ENCODE data around the gene PIRT. TPM values are rescaled to one million over a fixed set of nuclear protein-coding genes. Genes with fewer than 3 reads are reported as not detected.
A peak's percentile ranks its signal among the peaks of the same experiment; 100 is the strongest.

PIRT gene
- total and polyA plus RNA-seq, 5 donors, result 0.02 to 0.11 TPM; not detected in 3

DNA sequence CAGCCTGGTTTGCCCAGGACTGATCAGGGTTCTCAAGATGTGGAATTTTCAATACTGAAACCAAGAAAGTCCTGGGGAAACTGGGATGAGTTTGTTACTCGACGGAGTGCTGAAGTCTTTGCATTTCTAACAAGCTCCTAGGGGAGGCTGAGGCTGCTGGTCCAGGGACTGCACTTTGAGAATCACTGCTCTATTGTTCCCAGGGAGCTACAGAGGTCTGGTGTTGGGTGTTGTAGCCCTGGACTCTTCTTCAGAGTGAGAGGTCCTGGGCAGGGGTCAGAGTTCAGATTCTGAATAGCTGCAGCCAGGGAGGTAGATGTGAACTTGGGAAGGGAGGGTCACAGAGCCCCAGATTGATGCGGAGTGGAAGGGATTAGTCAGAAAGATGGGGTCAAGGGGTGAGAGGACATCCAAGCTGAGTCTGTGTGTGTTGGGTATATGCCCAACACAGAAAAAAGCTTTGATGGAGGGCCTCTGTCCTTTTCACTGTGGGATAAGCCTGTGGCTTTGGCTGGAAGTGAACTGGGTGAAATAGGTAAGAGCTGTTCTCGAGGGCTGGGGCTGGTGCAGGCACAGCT is 48.1 kb downstream of the PIRT start:
- 56% methylated on average over 4 of the region's 4 CpGs for WGBS

DNA sequence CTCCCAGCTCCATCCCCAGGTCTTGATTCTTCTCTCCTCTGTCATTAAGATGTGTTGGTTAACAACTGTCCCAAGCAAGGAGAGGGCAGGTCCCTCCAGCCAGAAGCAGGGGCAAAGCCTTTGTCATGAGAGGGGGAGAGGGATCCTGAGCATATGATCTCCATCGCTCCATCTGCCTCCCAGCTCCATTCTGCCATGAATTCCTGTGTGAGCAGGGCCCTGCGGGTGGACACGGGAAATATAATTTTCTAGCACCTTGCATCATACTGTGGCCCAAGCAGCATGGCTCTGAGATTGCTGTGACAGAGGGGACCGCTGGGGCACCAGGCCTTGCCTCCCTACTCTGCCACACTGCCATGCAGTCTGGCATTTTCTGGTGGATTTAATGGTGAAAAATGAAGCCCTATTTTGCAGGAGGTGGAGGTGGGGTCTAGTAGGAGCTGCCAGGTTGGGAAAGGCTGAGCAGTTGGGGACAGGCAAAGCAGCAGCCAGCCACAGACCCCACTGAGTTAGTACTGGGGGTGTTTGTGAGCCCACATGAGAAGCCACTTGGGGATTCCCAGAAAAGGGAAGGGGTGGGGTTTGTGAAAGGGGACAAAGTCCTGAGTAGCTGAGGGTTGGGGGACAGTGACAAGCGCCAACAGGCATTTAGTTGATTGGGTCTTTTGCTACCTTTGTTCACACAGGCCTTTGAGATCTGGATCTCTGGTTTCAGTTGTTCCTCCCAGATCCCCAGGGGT is 50.4 kb downstream of the PIRT start:
- H3K4me1 ChIP-seq (ENCODE audit: control insufficient read depth, insufficient read depth, low read length), result no peaks in the 10 kb centered on the region
- no peak overlapping the region for H3K27ac ChIP-seq (ENCODE audit: low read length)
- 94% methylated on average over 5 of the region's 5 CpGs for WGBS
- H3K9me3 ChIP-seq (ENCODE audit: control insufficient read depth, low read length), result no peaks in the 10 kb centered on the region
- ATAC-seq, result no peak
- H3K4me3 ChIP-seq (ENCODE audit: low read length), result no peak overlapping the region
- H3K27me3 ChIP-seq (ENCODE audit: control insufficient read depth, insufficient read depth), result no peaks in the 10 kb centered on the region
- intact Hi-C loops (cut with DNase I), result no loop called here
- DNase-seq, result no peak

More for the DNA sequence above, 48.1 kb downstream of the PIRT start:
- Histone ChIP-seq H3K4me3 (ENCODE audit: low read length) (no peak overlapping the region), H3K4me1 (ENCODE audit: control insufficient read depth, insufficient read depth, low read length) (no peaks in the 10 kb centered on the region), H3K9me3 (ENCODE audit: control insufficient read depth, low read length) (no peaks in the 10 kb centered on the region), H3K27ac (ENCODE audit: low read length) (no peak overlapping the region), H3K27me3 (ENCODE audit: control insufficient read depth, insufficient read depth) (no peaks in the 10 kb centered on the region)
- intact Hi-C loops (cut with DNase I), result no loop called here
- DNase-seq (no peak), ATAC-seq (peak in 1 of 2 donors; percentile 62)

DNA sequence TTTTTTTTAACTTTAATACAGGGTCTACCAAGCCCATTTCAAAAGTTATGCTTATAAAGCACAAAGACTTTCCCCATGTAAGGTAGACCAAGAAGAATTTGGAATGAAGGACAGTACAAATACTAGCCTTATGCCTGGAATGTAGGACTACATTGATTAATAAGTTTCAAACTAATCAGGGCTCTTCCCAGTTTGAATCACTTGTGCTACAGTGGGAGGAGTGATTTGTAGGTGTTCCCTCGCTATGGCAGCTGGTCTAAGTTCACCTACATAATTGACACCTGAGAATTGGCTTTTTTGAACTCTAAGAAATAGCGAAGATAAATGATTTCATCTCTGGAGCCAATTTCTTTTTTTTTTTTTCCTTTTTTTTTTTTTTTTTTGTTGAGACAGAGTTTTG is 52.6 kb downstream of the PIRT start:
- no peak overlapping the region for H3K27ac ChIP-seq (ENCODE audit: low read length)
- no peak for ATAC-seq
- no peak overlapping the region for H3K4me3 ChIP-seq (ENCODE audit: low read length)
- no peaks in the 10 kb centered on the region for H3K27me3 ChIP-seq (ENCODE audit: control insufficient read depth, insufficient read depth)
- no peaks in the 10 kb centered on the region for H3K4me1 ChIP-seq (ENCODE audit: control insufficient read depth, insufficient read depth, low read length)
- H3K9me3 ChIP-seq (ENCODE audit: control insufficient read depth, low read length), result no peaks in the 10 kb centered on the region
- intact Hi-C loops (cut with DNase I), result no loop called here
- 94% methylated on average over 2 of the region's 2 CpGs for WGBS
- no peak for DNase-seq

DNA sequence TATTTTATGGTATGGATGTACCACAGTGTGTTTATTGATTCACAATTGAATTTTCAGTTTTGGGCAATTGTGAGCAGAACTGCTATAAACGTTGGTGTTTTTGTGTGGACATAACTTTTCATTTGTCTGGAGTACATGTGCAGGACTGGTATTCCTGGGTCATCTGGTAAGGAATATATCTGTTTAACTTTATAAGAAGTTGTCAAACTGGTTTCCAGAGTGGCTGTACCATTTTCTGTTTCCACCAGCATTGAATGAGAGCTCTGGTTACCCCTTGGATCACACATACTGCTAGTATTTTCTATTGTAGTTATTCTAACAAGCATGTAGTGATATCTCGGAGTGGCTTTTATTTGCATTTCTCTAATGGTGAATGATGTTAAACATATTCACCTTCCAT is 58.3 kb downstream of the PIRT start:
- H3K27ac ChIP-seq (ENCODE audit: low read length), result no peak overlapping the region
- no peak for DNase-seq
- WGBS, result 81% methylated on average over 2 of the region's 2 CpGs
- no peaks in the 10 kb centered on the region for H3K9me3 ChIP-seq (ENCODE audit: control insufficient read depth, low read length)
- intact Hi-C loops (cut with DNase I), result no loop called here
- H3K4me1 ChIP-seq (ENCODE audit: control insufficient read depth, insufficient read depth, low read length), result no peaks in the 10 kb centered on the region
- no peak overlapping the region for H3K4me3 ChIP-seq (ENCODE audit: low read length)
- no peaks in the 10 kb centered on the region for H3K27me3 ChIP-seq (ENCODE audit: control insufficient read depth, insufficient read depth)
- ATAC-seq, result no peak

DNA sequence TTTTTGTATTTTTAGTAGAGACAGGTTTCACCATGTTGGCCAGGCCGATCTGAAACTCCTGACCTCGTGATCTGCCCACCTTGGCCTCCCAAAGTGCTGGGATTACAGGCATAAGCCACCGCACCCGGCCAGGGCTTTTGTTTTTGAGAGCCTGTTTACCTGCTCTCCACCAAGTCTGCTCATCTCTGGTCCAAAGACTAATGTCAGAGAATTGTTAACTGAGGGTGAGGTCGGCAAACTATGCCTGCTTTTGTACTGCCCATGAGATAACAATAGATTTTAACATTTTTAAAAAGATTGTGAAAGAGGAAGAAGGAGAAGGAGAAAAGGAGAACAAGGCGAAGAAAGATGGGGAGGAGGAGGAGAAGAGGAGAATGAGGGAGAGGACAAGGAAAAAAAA is 60.0 kb downstream of the PIRT start:
- Histone ChIP-seq H3K27me3 (ENCODE audit: control insufficient read depth, insufficient read depth) (no peaks in the 10 kb centered on the region), H3K4me1 (ENCODE audit: control insufficient read depth, insufficient read depth, low read length) (no peaks in the 10 kb centered on the region), H3K9me3 (ENCODE audit: control insufficient read depth, low read length) (no peaks in the 10 kb centered on the region), H3K27ac (ENCODE audit: low read length) (no peak overlapping the region), H3K4me3 (ENCODE audit: low read length) (no peak overlapping the region)
- ATAC-seq, result no peak
- DNase-seq, result no peak
- 84% methylated on average over 6 of the region's 6 CpGs for WGBS
- intact Hi-C loops (cut with DNase I), result no loop called here

DNA sequence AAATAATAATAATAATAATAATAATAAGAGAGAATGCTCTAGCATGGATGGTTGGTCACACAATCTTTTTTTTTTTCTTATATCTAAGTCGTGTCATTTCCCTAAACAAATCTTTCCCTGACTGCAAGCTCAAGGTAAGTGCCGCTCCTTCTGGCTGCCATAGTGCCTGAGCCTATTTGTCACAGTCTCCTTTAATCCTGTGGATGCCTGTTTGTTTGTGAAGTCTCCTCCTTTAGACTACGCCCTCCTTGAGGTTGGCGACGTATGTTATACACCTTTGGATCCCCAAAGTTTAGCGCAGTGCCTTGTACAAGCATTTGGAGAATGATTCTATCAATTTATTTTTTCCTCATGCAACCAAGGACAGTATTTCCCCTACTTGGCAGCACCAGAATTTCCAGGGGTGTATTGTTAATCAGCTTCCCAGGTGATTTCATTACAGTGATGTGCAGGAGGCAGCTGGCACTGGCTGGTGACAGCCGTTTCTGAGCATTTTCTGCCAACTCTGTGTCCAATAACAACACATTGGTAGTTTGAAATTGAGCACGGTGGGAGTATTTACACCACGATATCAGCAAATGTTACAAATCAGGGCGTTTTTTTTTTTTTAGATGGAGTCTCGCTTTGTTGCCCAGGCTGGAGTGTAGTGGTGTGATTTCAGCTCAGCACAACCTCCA is 60.6 kb downstream of the PIRT start:
- Histone ChIP-seq H3K4me3 (ENCODE audit: low read length) (no peak overlapping the region), H3K27ac (ENCODE audit: low read length) (no peak overlapping the region), H3K27me3 (ENCODE audit: control insufficient read depth, insufficient read depth) (no peaks in the 10 kb centered on the region), H3K4me1 (ENCODE audit: control insufficient read depth, insufficient read depth, low read length) (no peaks in the 10 kb centered on the region), H3K9me3 (ENCODE audit: control insufficient read depth, low read length) (no peaks in the 10 kb centered on the region)
- 85% methylated on average over 11 of the region's 11 CpGs for WGBS
- DNase-seq, result no peak
- no peak for ATAC-seq
- intact Hi-C loops (cut with DNase I), result no loop called here

DNA sequence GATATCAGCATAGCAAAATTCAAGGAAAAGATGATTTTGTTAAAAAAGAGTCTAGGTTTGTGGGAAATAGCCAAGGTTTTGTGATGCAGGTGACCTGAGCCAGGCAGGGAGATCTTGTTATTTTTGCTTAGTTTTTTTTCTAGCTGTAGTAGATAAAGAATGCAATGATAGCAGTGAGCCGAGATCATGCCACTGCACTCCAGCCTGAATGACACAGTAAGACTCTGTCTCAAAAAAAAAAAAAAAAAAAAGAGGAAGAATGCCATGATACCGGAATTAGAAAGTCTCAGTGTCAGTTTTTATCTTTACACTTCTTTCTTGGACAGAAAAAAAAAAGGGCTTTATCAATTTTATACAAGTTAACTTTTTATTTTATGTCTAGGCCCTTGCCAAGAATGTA is 61.5 kb downstream of the PIRT start:
- no peak for ATAC-seq
- Histone ChIP-seq H3K27me3 (ENCODE audit: control insufficient read depth, insufficient read depth) (no peaks in the 10 kb centered on the region), H3K27ac (ENCODE audit: low read length) (no peak overlapping the region), H3K4me1 (ENCODE audit: control insufficient read depth, insufficient read depth, low read length) (no peaks in the 10 kb centered on the region), H3K9me3 (ENCODE audit: control insufficient read depth, low read length) (no peaks in the 10 kb centered on the region), H3K4me3 (ENCODE audit: low read length) (no peak overlapping the region)
- intact Hi-C loops (cut with DNase I), result no loop called here
- DNase-seq, result no peak
- 23% methylated on average over 2 of the region's 2 CpGs for WGBS

DNA sequence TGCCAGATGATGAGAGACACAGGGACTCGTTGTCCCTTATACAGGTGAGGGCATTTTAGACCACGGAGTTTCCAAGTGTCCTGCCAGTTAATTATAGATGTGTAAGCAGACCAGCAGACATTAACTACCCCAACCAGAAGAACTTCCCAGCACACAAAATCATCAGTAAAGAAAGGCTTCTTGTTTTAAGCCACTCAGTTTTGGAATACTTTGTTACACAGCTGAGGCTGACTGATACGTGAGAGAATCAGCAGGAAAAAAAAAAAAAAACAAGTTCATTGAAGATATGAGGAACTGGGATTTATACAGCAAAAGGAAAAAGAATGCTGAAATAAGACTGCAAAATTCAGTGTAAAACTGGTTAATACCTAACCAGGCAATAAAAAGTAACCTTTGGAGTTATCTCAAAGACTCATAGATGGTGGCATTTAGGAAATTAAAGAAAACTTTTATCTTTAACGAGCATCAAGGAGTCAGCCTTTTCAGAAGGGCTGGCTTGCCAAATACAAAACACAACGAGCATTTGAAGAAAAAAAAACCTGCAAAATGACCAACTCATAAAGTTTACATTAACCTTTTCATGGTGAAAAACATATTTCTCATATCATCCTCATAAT is 62.0 kb downstream of the PIRT start:
- WGBS, result 72% methylated on average over 5 of the region's 5 CpGs
- intact Hi-C loops (cut with DNase I), result no loop called here
- Histone ChIP-seq H3K9me3 (ENCODE audit: control insufficient read depth, low read length) (no peaks in the 10 kb centered on the region), H3K4me1 (ENCODE audit: control insufficient read depth, insufficient read depth, low read length) (no peaks in the 10 kb centered on the region), H3K27me3 (ENCODE audit: control insufficient read depth, insufficient read depth) (no peaks in the 10 kb centered on the region), H3K4me3 (ENCODE audit: low read length) (no peak overlapping the region), H3K27ac (ENCODE audit: low read length) (no peak overlapping the region)
- ATAC-seq, result no peak
- no peak for DNase-seq

DNA sequence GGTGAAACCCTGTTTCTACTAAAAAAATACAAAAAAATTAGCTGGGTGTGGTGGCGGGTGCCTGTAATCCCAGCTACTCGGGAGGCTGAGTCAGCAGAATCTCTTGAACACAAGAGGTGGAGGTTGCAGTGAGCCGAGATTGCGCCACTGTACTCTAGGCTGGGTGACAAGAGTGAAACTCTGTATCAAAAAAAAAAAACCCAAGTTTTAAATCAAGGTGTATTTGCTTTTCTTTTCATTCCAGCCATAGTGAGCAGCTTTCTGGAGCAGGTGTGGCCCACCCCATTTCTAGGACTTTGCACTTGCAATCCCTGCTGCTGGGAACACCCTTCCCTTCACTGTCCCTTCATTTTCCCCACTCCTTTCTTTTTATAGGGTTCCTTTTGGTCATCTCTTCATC is 62.8 kb downstream of the PIRT start:
- DNase-seq, result no peak
- H3K4me1 ChIP-seq (ENCODE audit: control insufficient read depth, insufficient read depth, low read length), result no peaks in the 10 kb centered on the region
- 96% methylated on average over 4 of the region's 4 CpGs for WGBS
- no peak for ATAC-seq
- H3K4me3 ChIP-seq (ENCODE audit: low read length), result no peak overlapping the region
- no peak overlapping the region for H3K27ac ChIP-seq (ENCODE audit: low read length)
- intact Hi-C loops (cut with DNase I), result no loop called here
- no peaks in the 10 kb centered on the region for H3K9me3 ChIP-seq (ENCODE audit: control insufficient read depth, low read length)
- H3K27me3 ChIP-seq (ENCODE audit: control insufficient read depth, insufficient read depth), result no peaks in the 10 kb centered on the region

DNA sequence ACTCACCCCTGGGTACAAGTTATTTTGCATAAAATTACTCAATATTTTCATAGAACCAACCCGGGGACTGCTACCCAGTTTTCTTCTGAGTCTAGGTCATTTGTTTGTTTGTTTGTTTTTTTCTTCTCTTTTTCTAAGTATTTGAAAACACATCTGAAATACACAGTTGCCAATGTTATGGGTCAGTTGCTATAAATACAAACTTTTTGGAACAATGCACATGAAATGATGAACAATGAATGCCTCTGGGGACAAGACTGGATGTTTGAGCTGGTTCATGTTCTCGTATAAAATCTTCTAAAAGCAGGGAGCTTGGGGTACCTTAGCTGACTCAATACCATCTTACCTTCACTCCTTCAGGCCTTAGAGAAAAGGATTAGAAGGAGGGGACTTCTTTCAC is 64.5 kb downstream of the PIRT start:
- H3K27ac ChIP-seq (ENCODE audit: low read length), result no peak overlapping the region
- DNase-seq (no peak), ATAC-seq (no peak)
- intact Hi-C loops (cut with DNase I), result no loop called here
- H3K4me3 ChIP-seq (ENCODE audit: low read length), result no peak overlapping the region
- H3K4me1 ChIP-seq (ENCODE audit: control insufficient read depth, insufficient read depth, low read length), result no peaks in the 10 kb centered on the region
- no peaks in the 10 kb centered on the region for H3K27me3 ChIP-seq (ENCODE audit: control insufficient read depth, insufficient read depth)
- 64% methylated on average over 2 of the region's 2 CpGs for WGBS
- no peaks in the 10 kb centered on the region for H3K9me3 ChIP-seq (ENCODE audit: control insufficient read depth, low read length)

Measured in right cardiac atrium (tissue), 5 donors.